Heart left ventricle (tissue), 13 donors: Measurements from ENCODE around the gene PTPN3.

Experiments
- CTCF ChIP-seq, 12 donors: fragments of 200-600 bp; sonication (generic) in 4 of 12; IDR thresholded peaks; one replicate each; pipeline versions ENCODE4 v1.5.0 to v1.8.0; 2018 to 2022; ENCODE audit warnings: antibody characterized with exemption in 12 of 12, mild to moderate bottlenecking in 5 of 12
- POLR2A ChIP-seq, 2 donors: fragments of 450-650 bp; IDR thresholded peaks; one replicate each; pipeline ENCODE4 v1.6.1; 2017; ENCODE audit warnings: antibody characterized with exemption in 2 of 2, mild to moderate bottlenecking in 2 of 2, moderate library complexity in 2 of 2
- donor health status: ischemic (EF 13 %, LVEDD 7.1; RV severe dilation, severe dysfunction).
- donor health status: DM: no; HTN: yes; CAD: no.
- donor health status: DM: no; HTN: no; CAD: no.
- donor health status: ischemic (EF 25% LVEDD 6.9; RV normal size, moderate dysfunction).
- donor health status: ischemic (EF 25% LVEDD 5.7; RV mildly dilated, moderate dysfunction).
- donor health status: ischemic (EF 35%, LVEDD 5.7; RV mildly dilated, moderate dysfunction).
- donor health status: nonischemic (EF 11% LVEDD 7.7; RV severe dilation, severe dysfunction).
- donor health status: DM: yes; HTN: yes; CAD: no.
- donor health status: PGD.
- donor health status: ischemic (EF 29% LVEDD 5.4; RV normal size, mild dysfunction).
- donor health status: nonischemic (EF 23%, LVEDD 6.1; RV moderate dilation, normal function).

GRCh38 chr9:109478665-109479380, 19.3 kb downstream of the PTPN3 start:
- TF ChIP-seq CTCF (IDR thresholded peaks at IDR 0.05) (no peak), POLR2A (IDR thresholded peaks at IDR 0.05) (no peak)
